ENCODE data around the gene TNNT3.
"Not testable (repeated sequence)": the region's sequence is repeated elsewhere in the genome, so short reads cannot be mapped to it uniquely, and the experiment has no call there.

The TNNT3 gene

GRCh38 chr11:1919391-1920127 lies at the start of gene TNNT3:
Gene TNNT3, plus strand, starts transcription at chr11:1919703. Its CDS starts 3,172 bp downstream, at chr11:1922875.
- no peak for DNase-seq (ENCODE audit: low read depth, low spot score)

GRCh38 chr11:1870326-1870696 lies 49.2 kb upstream of the TNNT3 start:
- DNase-seq (ENCODE audit: low read depth, low spot score), result no peak

- no peak for DNase-seq (ENCODE audit: low read depth, low spot score)
These were observed 48.6 kb upstream of the TNNT3 start for GRCh38 chr11:1870721-1871466.

GRCh38 chr11:1871531-1871930 lies 48.0 kb upstream of the TNNT3 start:
- DNase-seq (ENCODE audit: low read depth, low spot score), result no peak

- no peak for DNase-seq (ENCODE audit: low read depth, low spot score)
These were observed 47.1 kb upstream of the TNNT3 start for GRCh38 chr11:1872267-1872985.

- DNase-seq (ENCODE audit: low read depth, low spot score), result no peak
These were observed 46.3 kb upstream of the TNNT3 start for GRCh38 chr11:1873048-1873812.

GRCh38 chr11:1873813-1874150 lies 45.7 kb upstream of the TNNT3 start:
- not testable (repeated sequence) for DNase-seq (ENCODE audit: low read depth, low spot score)

GRCh38 chr11:1874441-1875092 lies 44.9 kb upstream of the TNNT3 start:
- DNase-seq (ENCODE audit: low read depth, low spot score), result not testable (repeated sequence)

- DNase-seq (ENCODE audit: low read depth, low spot score), result no peak
These were observed 44.2 kb upstream of the TNNT3 start for GRCh38 chr11:1875093-1875850.

- DNase-seq (ENCODE audit: low read depth, low spot score), result not testable (repeated sequence)
These were observed 43.6 kb upstream of the TNNT3 start for GRCh38 chr11:1875851-1876301.

- no peak for DNase-seq (ENCODE audit: low read depth, low spot score)
These were observed 43.0 kb upstream of the TNNT3 start for GRCh38 chr11:1876361-1877063.

GRCh38 chr11:1877211-1878136 lies 42.0 kb upstream of the TNNT3 start:
- DNase-seq (ENCODE audit: low read depth, low spot score), result no peak

GRCh38 chr11:1878137-1879031 lies 41.1 kb upstream of the TNNT3 start:
- DNase-seq (ENCODE audit: low read depth, low spot score), result no peak

- DNase-seq (ENCODE audit: low read depth, low spot score), result no peak
These were observed 40.1 kb upstream of the TNNT3 start for GRCh38 chr11:1879342-1879940.

GRCh38 chr11:1879941-1880720 lies 39.4 kb upstream of the TNNT3 start:
- DNase-seq (ENCODE audit: low read depth, low spot score), result no peak

- DNase-seq (ENCODE audit: low read depth, low spot score), result no peak
These were observed 38.6 kb upstream of the TNNT3 start for GRCh38 chr11:1880746-1881441.

Data from activated CD4-positive, CD25-positive, alpha-beta regulatory T cell treated with anti-CD3 and anti-CD28 coated beads, Interleukin-2, amount 50 U/mL, for 16 hours (primary cell).